HG02678 (cell line): Measurements from ENCODE around the gene COL6A6.

Experiments used
- ATAC-seq: cut with Tn5 transposase; IDR thresholded peaks from one replicate; pipeline ENCODE4 v1.9.1; 2021; ENCODE audit warnings: mild to moderate bottlenecking, moderate library complexity; ENCODE audit not compliant: unreplicated experiment

The COL6A6 gene

DNA sequence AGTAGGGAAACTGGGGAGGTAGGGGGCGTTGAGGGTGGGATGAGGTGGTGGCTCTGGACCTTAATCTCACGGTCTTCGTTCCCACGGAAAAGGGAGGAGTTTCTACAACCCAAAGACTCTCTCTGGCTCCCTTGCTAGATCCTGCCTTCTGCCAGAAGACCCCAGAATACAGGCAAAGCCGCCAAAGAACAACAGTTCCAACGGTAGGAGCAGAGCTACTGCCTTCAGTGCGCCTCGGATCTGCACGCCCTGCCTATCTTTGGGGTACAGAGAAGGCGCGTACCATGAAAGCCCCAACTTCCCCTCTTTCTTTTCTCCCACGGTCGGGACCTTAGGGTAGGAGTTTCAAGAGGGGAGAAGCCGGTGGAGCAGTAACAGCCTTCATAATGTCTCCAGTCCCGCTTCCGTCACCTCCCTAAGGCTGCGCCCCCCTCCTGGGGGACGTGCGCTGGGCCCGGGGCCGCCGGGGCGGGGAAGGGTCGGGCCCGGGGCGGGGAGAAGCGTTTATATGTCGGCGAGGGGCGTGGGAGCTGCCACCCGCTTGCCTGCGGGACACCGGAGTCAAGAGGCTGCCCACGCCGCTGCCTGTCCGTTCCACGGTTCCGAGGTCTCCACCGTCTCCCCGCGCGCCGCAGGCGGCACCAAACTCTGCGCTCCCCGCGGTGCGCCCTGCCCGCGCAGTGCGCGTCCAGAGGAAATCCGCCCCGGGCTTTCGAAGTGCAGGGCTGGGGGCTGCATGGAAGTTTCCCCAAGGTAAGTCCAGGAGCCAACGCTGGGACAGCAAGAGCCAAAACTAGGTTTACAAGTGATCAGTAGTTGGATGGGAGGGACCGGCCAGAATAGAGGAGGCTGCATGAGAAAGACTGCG, at the start of gene COL6A6:
TSS of gene COL6A6 (plus strand) at position 533 of the 868 bp plus-strand sequence. CDS start 43,188 bp downstream, outside the sequence.
- no peak for ATAC-seq

GRCh38 chr3:130468311-130468710, 48.7 kb upstream of the COL6A6 start:
- no peak for ATAC-seq

DNA sequence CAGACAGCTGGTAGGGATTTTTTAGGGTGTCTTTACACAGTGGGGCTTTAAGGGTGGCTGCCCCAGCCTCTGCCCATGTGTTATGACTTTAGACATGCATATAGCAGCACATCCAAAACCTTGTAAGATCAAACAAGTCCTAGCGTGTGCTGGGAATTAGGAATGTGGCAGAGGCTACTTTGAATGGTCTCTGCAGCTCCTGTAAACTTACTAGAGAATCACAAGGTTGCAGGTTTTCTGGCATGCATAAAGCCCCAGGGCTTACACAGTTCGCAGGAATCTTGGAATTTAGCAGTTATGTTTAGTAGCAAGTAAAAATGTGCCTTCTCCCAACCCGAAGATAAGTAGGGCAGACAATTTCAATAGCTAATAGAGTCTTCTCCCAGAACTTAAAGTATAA, 46.9 kb upstream of the COL6A6 start:
- ATAC-seq = no peak

- no peak for ATAC-seq
Measured at GRCh38 chr3:130473416-130473815, 43.6 kb upstream of the COL6A6 start.

- ATAC-seq = no peak
Measured at GRCh38 chr3:130480736-130481135, 36.2 kb upstream of the COL6A6 start.

DNA sequence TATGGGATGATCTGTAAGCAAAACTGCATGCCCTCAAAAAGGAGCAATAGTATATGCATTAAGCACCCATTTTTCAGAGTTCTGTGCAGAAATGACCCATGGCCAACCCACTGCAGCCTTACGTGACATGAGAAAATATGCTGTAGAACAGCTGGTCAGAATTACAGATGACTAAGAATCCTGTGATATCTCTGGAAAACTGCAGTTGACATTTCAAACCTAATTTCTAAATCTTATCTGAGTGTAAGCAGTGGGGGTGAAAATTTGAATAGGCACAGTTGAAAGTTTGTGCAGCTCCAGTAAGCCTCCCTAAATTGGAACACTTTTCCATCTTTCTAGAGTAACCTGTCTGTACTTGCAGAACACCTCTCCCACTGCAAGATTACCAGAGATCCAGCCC, 28.7 kb upstream of the COL6A6 start:
- ATAC-seq = no peak

GRCh38 chr3:130488769-130489450, 28.1 kb upstream of the COL6A6 start:
- no peak for ATAC-seq

GRCh38 chr3:130490241-130490640, 26.7 kb upstream of the COL6A6 start:
- ATAC-seq = no peak

GRCh38 chr3:130491431-130491830, 25.5 kb upstream of the COL6A6 start:
- no peak for ATAC-seq

DNA sequence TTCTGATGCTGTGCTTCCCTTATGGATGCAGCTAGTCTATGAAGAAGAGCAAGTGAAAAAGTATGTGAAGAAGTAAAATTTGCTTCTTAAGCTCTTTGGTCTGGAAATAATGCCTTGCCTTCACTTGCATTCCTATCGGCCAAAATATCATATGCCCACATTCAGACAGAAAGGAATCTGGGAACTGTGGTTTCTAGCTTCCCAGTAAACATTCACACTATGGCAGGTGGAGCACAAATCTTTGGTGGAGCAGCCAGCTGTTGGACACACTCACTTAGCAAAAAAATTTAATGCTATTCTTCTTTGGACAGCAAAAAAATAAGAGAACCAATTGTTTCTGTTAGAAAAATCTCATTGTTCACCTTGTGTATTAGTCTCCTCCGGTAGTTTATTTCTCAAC, 12.3 kb upstream of the COL6A6 start:
- no peak for ATAC-seq

GRCh38 chr3:130506031-130506430, 10.9 kb upstream of the COL6A6 start:
- no peak for ATAC-seq

GRCh38 chr3:130507746-130508145, 9.2 kb upstream of the COL6A6 start:
- no peak for ATAC-seq

DNA sequence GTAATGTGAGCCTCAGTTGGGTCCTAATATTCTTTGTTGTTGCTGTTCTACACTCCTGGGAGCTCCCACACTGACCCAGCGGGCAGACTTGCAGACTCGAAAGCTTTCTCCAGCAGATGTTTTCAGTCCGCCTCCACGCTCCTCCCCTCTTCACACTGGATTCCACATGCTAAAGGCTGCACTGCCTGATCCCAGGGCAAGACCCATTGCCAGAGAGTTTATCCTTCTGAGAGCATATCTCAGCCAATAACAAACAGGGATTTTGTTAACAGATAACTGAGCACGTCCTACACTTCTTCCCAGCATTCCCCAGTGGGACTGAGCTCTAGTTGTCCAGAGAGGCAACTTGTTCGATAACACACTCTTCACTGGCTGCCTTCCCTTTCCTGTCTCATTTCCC, 8.0 kb upstream of the COL6A6 start:
- ATAC-seq = no peak

DNA sequence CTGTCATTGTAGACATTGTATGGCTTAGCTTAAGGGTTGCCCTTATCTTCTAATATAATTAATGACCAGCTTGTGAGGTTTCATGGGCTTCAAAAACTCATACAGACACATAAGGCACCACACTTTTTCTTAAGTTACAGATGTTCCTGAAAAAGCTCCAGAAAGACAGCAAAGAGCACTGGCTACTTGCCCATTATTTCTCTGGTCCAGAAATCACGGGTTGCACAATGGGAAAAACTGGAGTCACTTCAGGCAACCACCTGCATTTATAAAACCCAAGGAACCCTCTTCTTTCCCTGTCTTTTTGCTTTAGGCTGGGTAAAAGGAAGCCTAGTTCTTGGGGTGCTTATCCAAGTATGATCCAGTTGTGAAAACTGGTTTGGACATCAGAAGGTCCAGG, 2.3 kb upstream of the COL6A6 start:
- no peak for ATAC-seq

GRCh38 chr3:130515755-130516154, 1.2 kb upstream of the COL6A6 start:
- no peak for ATAC-seq

DNA sequence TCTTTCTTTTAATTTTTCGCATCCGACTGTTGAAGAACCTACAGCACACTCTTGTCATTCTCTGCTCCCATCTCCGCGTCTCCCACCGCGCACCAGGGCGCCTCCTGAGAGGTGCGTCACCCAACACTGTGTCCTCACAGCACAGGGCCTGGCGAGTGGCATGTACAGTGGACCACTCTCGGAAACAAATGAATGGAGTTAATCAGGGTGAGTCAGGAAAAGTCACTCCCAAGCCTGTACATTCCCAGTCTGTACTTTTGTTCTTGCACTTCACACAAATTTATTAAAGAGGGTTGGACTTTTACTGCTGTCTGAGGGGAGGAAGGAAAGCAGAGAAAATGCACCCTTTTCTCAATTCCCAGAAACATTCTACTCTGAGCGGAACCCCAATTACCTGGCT, 625 bp downstream of the COL6A6 start:
- no peak for ATAC-seq

- ATAC-seq = no peak
Measured at GRCh38 chr3:130519754-130520153, 2.8 kb downstream of the COL6A6 start.

- no peak for ATAC-seq
Measured at GRCh38 chr3:130522399-130522798, 5.4 kb downstream of the COL6A6 start.

GRCh38 chr3:130527426-130527825, 10.4 kb downstream of the COL6A6 start:
- no peak for ATAC-seq

DNA sequence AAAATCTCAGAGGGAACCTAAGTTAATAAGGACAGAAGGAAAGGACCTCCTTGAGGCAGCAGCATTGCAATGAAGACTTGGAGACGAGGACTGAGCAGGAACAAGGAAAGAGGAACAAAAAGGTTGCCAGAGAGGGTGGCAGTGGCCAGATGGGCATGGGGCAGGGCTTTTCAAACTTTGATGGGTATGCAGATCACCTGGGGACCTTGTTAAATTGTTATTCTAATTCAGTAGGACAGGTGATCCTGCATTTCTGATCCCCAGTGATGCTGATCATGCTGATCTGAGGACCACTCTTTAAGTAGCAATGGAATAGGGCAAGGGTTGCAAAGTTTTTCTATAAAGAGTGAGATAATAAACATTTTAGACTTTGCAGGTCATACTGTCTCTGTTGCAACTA, 11.1 kb downstream of the COL6A6 start:
- no peak for ATAC-seq

- ATAC-seq = no peak
Measured at GRCh38 chr3:130529486-130530215, 12.7 kb downstream of the COL6A6 start.

DNA sequence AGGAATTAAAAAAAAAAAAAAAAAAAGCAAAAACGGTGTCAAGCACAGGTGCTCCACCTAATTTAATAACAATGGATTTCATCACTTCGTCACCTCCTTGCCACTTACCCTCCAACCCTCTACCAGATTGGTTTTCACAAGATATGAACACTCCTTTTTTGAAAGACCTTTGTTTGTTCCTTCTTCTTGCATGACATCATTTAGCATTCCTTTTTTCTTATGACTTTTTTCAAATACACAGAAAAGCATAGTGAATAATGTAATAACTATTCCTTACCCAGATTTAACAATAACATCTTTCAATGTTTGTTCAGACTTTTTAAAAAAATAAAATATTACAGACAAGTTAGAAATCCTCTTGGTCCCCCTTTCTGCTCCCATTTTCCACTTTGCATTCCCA, 16.3 kb downstream of the COL6A6 start:
- ATAC-seq = no peak
